ENCODE measurements around the gene PKNOX2. TPM values are rescaled to one million over a fixed set of nuclear protein-coding genes. Genes with fewer than 3 reads are reported as not detected.

PKNOX2 gene
- total and polyA plus RNA-seq, 10 of the 15 experiments (the other 5 are each of a cell fraction or from before 2014, with no cell fraction given) = not detected

- TF ChIP-seq, protein P1, sequence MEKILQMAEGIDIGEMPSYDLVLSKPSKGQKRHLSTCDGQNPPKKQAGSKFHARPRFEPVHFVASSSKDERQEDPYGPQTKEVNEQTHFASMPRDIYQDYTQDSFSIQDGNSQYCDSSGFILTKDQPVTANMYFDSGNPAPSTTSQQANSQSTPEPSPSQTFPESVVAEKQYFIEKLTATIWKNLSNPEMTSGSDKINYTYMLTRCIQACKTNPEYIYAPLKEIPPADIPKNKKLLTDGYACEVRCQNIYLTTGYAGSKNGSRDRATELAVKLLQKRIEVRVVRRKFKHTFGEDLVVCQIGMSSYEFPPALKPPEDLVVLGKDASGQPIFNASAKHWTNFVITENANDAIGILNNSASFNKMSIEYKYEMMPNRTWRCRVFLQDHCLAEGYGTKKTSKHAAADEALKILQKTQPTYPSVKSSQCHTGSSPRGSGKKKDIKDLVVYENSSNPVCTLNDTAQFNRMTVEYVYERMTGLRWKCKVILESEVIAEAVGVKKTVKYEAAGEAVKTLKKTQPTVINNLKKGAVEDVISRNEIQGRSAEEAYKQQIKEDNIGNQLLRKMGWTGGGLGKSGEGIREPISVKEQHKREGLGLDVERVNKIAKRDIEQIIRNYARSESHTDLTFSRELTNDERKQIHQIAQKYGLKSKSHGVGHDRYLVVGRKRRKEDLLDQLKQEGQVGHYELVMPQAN (conservative IDR thresholded peaks at IDR 0.05) = no peak
- TF ChIP-seq, protein P2, sequence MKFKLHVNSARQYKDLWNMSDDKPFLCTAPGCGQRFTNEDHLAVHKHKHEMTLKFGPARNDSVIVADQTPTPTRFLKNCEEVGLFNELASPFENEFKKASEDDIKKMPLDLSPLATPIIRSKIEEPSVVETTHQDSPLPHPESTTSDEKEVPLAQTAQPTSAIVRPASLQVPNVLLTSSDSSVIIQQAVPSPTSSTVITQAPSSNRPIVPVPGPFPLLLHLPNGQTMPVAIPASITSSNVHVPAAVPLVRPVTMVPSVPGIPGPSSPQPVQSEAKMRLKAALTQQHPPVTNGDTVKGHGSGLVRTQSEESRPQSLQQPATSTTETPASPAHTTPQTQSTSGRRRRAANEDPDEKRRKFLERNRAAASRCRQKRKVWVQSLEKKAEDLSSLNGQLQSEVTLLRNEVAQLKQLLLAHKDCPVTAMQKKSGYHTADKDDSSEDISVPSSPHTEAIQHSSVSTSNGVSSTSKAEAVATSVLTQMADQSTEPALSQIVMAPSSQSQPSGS (IDR thresholded peaks at IDR 0.05; ENCODE audit: low read length) = no peak
Measured at GRCh38 chr11:125308246-125308645, 143.7 kb downstream of the PKNOX2 start (continued).

GRCh38 chr11:125312391-125312790, 147.8 kb downstream of the PKNOX2 start:
- no peak overlapping the region for H3K4me2 ChIP-seq (ENCODE audit: control insufficient read depth, insufficient read depth)
- no peaks in the 10 kb centered on the region for H3K79me2 ChIP-seq (ENCODE audit: control insufficient read depth, insufficient read depth, low read length)
- intact Hi-C loops (cut with micrococcal nuclease; ENCODE audit: unreplicated experiment) (no loop called here), in situ Hi-C loops (cut with MboI) (no loop called here)
- no peak overlapping the region for H3K4me3 ChIP-seq
- H3K27me3 ChIP-seq (replicated peaks in 1 of 2; ENCODE audit: control insufficient read depth in 2 of 2, insufficient read depth in 2 of 2, low read length in 1 of 2) = peaks cover 0 to 7% of the 10 kb centered on the region in 2 experiments; a peak in 2 of 4 replicates
- no peak for TF ChIP-seq RAD51 (IDR thresholded peaks at IDR 0.05)
- no peak for TF ChIP-seq IKZF2 (IDR thresholded peaks at IDR 0.05)
- TF ChIP-seq SMAD5 (IDR thresholded peaks at IDR 0.05; ENCODE audit: low read depth) = no peak
- no peak for TF ChIP-seq WRNIP1 (IDR thresholded peaks at IDR 0.05; ENCODE audit: borderline replicate concordance, low read depth, low read length)
- TF ChIP-seq, protein P3, sequence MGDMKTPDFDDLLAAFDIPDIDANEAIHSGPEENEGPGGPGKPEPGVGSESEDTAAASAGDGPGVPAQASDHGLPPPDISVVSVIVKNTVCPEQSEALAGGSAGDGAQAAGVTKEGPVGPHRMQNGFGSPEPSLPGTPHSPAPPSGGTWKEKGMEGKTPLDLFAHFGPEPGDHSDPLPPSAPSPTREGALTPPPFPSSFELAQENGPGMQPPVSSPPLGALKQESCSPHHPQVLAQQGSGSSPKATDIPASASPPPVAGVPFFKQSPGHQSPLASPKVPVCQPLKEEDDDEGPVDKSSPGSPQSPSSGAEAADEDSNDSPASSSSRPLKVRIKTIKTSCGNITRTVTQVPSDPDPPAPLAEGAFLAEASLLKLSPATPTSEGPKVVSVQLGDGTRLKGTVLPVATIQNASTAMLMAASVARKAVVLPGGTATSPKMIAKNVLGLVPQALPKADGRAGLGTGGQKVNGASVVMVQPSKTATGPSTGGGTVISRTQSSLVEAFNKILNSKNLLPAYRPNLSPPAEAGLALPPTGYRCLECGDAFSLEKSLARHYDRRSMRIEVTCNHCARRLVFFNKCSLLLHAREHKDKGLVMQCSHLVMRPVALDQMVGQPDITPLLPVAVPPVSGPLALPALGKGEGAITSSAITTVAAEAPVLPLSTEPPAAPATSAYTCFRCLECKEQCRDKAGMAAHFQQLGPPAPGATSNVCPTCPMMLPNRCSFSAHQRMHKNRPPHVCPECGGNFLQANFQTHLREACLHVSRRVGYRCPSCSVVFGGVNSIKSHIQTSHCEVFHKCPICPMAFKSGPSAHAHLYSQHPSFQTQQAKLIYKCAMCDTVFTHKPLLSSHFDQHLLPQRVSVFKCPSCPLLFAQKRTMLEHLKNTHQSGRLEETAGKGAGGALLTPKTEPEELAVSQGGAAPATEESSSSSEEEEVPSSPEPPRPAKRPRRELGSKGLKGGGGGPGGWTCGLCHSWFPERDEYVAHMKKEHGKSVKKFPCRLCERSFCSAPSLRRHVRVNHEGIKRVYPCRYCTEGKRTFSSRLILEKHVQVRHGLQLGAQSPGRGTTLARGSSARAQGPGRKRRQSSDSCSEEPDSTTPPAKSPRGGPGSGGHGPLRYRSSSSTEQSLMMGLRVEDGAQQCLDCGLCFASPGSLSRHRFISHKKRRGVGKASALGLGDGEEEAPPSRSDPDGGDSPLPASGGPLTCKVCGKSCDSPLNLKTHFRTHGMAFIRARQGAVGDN (IDR thresholded peaks at IDR 0.05) = no peak
- no peak for TF ChIP-seq BRCA1 (IDR thresholded peaks at IDR 0.05; ENCODE audit: low read depth, low read length)
- TF ChIP-seq NFIC (IDR thresholded peaks at IDR 0.05; ENCODE audit: low read depth, low read length) = no peak
- no peak for TF ChIP-seq ZBTB40 (IDR thresholded peaks at IDR 0.05; ENCODE audit: borderline replicate concordance)
- TF ChIP-seq SPI1 (IDR thresholded peaks at IDR 0.05; ENCODE audit: borderline replicate concordance, insufficient read depth, low read depth, low read length) = no peak
- no peak for FAIRE-seq
- no peak overlapping the region for H3K27ac ChIP-seq (ENCODE audit: control insufficient read depth, insufficient read depth)
- ChIA-PET RAD21 (ENCODE audit: unreplicated experiment) (no interaction called here), CTCF (no interaction called here), POLR2A (no interaction called here), SMC1A (ENCODE audit: uncharacterized antibody, unreplicated experiment) (no interaction called here)
- H2AFZ ChIP-seq (ENCODE audit: control insufficient read depth, low read depth, low read length) = no peak overlapping the region
- no peak for DNase-seq (ENCODE audit: low read depth, low spot score)
- no peak overlapping the region for H3K9ac ChIP-seq (ENCODE audit: control insufficient read depth, insufficient read depth, low read length)
- H3K9me3 ChIP-seq (replicated peaks; ENCODE audit: control insufficient read depth, insufficient read depth, low read length) = no peaks in the 10 kb centered on the region
- H3K36me3 ChIP-seq (ENCODE audit: control insufficient read depth in 2 of 2, insufficient read depth in 2 of 2, low read length in 1 of 2) = no peaks in the 10 kb centered on the region
- H4K20me1 ChIP-seq (ENCODE audit: control insufficient read depth, insufficient read depth) = no peaks in the 10 kb centered on the region
- 32% methylated on average over 12 of the region's 12 CpGs for WGBS (ENCODE audit: insufficient coverage, insufficient replicate concordance, low lambda C conversion rate, missing lambda C conversion rate)
- no peaks in the 10 kb centered on the region for H3K4me1 ChIP-seq (ENCODE audit: control insufficient read depth, insufficient read depth, low read length)
- no TSS peak for BruUV-seq (replicated peaks)
- ATAC-seq = no peak

All from GM12878 (cell line).